ENCODE data around the gene KCTD15. TPM values are rescaled to one million over a fixed set of nuclear protein-coding genes. Genes with fewer than 3 reads are reported as not detected.

KCTD15 gene
- total RNA-seq, 2 donors from 2014 or later, result 57.5 to 72.2 TPM

GRCh38 chr19:33755099-33756035 lies 41.3 kb upstream of the KCTD15 start:
- H3K4me3 ChIP-seq, result no peak overlapping the region
- no peak for TF ChIP-seq CTCF (IDR thresholded peaks at IDR 0.05)
- no peaks in the 10 kb centered on the region for H3K27me3 ChIP-seq (replicated peaks; ENCODE audit: insufficient read depth)
- H3K9me3 ChIP-seq, result no peaks in the 10 kb centered on the region
- H3K27ac ChIP-seq, result no peak overlapping the region
- no peak for ATAC-seq (ENCODE audit: insufficient number of reproducible peaks, low FRiP score, low read depth)
- DNase-seq (ENCODE audit: low spot score), result no peak
- no peaks in the 10 kb centered on the region for H3K36me3 ChIP-seq
- H3K4me1 ChIP-seq (ENCODE audit: control insufficient read depth in 1 of 2, low read depth in 2 of 2), result peaks cover 6 to 7% of the 10 kb centered on the region in 2 donors

DNA sequence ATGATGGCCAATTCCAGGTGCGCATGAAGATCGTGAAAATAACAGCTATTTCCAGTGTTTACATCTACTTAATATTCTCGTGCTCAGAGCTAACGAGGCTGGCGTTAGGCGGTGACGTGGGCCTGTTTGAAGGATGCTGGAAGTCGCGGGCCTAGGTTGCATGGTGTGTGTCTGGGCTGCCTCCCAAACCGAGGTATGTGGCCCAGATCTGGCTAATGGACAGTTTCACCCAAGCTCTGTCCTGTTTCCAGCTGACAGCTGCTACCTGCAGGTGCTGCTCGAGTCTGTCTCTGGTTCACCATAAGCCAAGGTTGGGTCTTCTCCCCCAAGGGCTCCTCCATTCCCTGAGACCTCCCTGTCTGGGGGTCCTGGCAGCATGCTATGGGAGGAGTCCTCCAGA lies 40.5 kb upstream of the KCTD15 start:
- DNase-seq (ENCODE audit: low spot score) (no peak), ATAC-seq (ENCODE audit: insufficient number of reproducible peaks, low FRiP score, low read depth) (no peak)
- TF ChIP-seq CTCF (IDR thresholded peaks at IDR 0.05), result no peak
- no peaks in the 10 kb centered on the region for H3K27me3 ChIP-seq (replicated peaks; ENCODE audit: insufficient read depth)
- H3K4me1 ChIP-seq (ENCODE audit: control insufficient read depth in 1 of 2, low read depth in 2 of 2), result peaks cover 6 to 7% of the 10 kb centered on the region in 2 donors
- no peak overlapping the region for H3K27ac ChIP-seq
- no peaks in the 10 kb centered on the region for H3K36me3 ChIP-seq
- H3K4me3 ChIP-seq, result no peak overlapping the region
- no peaks in the 10 kb centered on the region for H3K9me3 ChIP-seq

GRCh38 chr19:33758541-33759013 lies 38.1 kb upstream of the KCTD15 start:
- Histone ChIP-seq H3K9me3 (no peaks in the 10 kb centered on the region), H3K4me3 (no peak overlapping the region), H3K27me3 (replicated peaks; ENCODE audit: insufficient read depth) (no peaks in the 10 kb centered on the region), H3K4me1 (ENCODE audit: control insufficient read depth in 1 of 2, low read depth in 2 of 2) (peaks cover 6 to 7% of the 10 kb centered on the region in 2 donors), H3K27ac (no peak overlapping the region), H3K36me3 (no peaks in the 10 kb centered on the region)
- TF ChIP-seq CTCF (IDR thresholded peaks at IDR 0.05), result no peak
- no peak for ATAC-seq (ENCODE audit: insufficient number of reproducible peaks, low FRiP score, low read depth)
- no peak for DNase-seq (ENCODE audit: low spot score)

GRCh38 chr19:33759356-33759755 lies 37.3 kb upstream of the KCTD15 start:
- TF ChIP-seq CTCF (IDR thresholded peaks at IDR 0.05), result no peak
- Histone ChIP-seq H3K9me3 (no peaks in the 10 kb centered on the region), H3K36me3 (no peaks in the 10 kb centered on the region), H3K27ac (no peak overlapping the region), H3K4me3 (no peak overlapping the region), H3K4me1 (ENCODE audit: control insufficient read depth in 1 of 2, low read depth in 2 of 2) (peaks cover 6 to 7% of the 10 kb centered on the region in 2 donors), H3K27me3 (replicated peaks; ENCODE audit: insufficient read depth) (no peaks in the 10 kb centered on the region)
- no peak for DNase-seq (ENCODE audit: low spot score)
- no peak for ATAC-seq (ENCODE audit: insufficient number of reproducible peaks, low FRiP score, low read depth)

GRCh38 chr19:33763633-33764371 lies 32.9 kb upstream of the KCTD15 start:
- Histone ChIP-seq H3K36me3 (no peaks in the 10 kb centered on the region), H3K4me1 (ENCODE audit: control insufficient read depth in 1 of 2, low read depth in 2 of 2) (peaks cover under 1 to 1% of the 10 kb centered on the region in 2 donors), H3K4me3 (no peak overlapping the region), H3K27me3 (replicated peaks; ENCODE audit: insufficient read depth) (no peaks in the 10 kb centered on the region), H3K9me3 (no peaks in the 10 kb centered on the region), H3K27ac (no peak overlapping the region)
- no peak for TF ChIP-seq CTCF (IDR thresholded peaks at IDR 0.05)
- no peak for ATAC-seq (ENCODE audit: insufficient number of reproducible peaks, low FRiP score, low read depth)
- DNase-seq (ENCODE audit: low spot score), result no peak

Data from thoracic aorta (tissue), 2 donors.